ENCODE measurements around the gene MASP1. TPM values are rescaled to one million over a fixed set of nuclear protein-coding genes. Genes with fewer than 3 reads are reported as not detected.

The MASP1 gene
- total and polyA plus RNA-seq, 2 donors (not counting 1 experiment from before 2014, with no cell fraction given): not detected

- ATAC-seq (ENCODE audit: low read depth): no peak
- no peak overlapping the region for H3K9ac ChIP-seq (ENCODE audit: low read length)
- DNase-seq: no peak
- H3K4me1 ChIP-seq (ENCODE audit: control insufficient read depth in 2 of 2, insufficient read depth in 2 of 2, low read length in 2 of 2): no peaks in the 10 kb centered on the region
- H3K27me3 ChIP-seq (replicated peaks in 1 of 4; ENCODE audit: control extremely low read depth in 1 of 4, control insufficient read depth in 3 of 4, insufficient read depth in 4 of 4, low read length in 3 of 4): peaks cover 0 to 4% (median 0%) of the 10 kb centered on the region in 4 experiments
- peaks cover 40% of the 10 kb centered on the region for H3K27me3 Mint-ChIP-seq
- no peak overlapping the region for H3K27ac ChIP-seq (ENCODE audit: low read length in 2 of 2)
- H3K4me1 Mint-ChIP-seq: no peaks in the 10 kb centered on the region
- no peaks in the 10 kb centered on the region for H3K79me2 ChIP-seq (ENCODE audit: control insufficient read depth, insufficient read depth, low read length)
- CTCF ChIA-PET: no interaction called here
- POLR2A ChIA-PET: no interaction called here
- H3K4me3 Mint-ChIP-seq: no peak overlapping the region
- 100% methylated on average over 1 of the region's 3 CpGs for WGBS (ENCODE audit: insufficient coverage)
- H3K4me2 ChIP-seq (replicated peaks; ENCODE audit: low read depth, low read length, poor library complexity, severe bottlenecking): no peak overlapping the region
- H3K4me3 ChIP-seq (ENCODE audit: control extremely low read depth in 1 of 5, extremely low read depth in 1 of 5, insufficient read depth in 1 of 5, low read depth in 2 of 5, low read length in 4 of 5): no peak overlapping the region
- H4K20me1 ChIP-seq (ENCODE audit: control insufficient read depth, insufficient read depth, low read length, poor library complexity, severe bottlenecking): no peaks in the 10 kb centered on the region
- H3K9me3 Mint-ChIP-seq (ENCODE audit: insufficient read depth): peaks cover under 1% of the 10 kb centered on the region
- TF ChIP-seq CTCF (IDR thresholded peaks at IDR 0.05): no peak
- TF ChIP-seq EZH2 (IDR thresholded peaks at IDR 0.05; ENCODE audit: borderline replicate concordance, insufficient read depth, low read depth, low read length, poor library complexity, severe bottlenecking): no peak
- intact Hi-C loops (cut with micrococcal nuclease): no loop called here
- H3K36me3 ChIP-seq (replicated peaks in 1 of 2; ENCODE audit: control extremely low read depth in 1 of 2, control insufficient read depth in 1 of 2, extremely low read depth in 1 of 2, insufficient read depth in 2 of 2, low read length in 1 of 2): no peaks in the 10 kb centered on the region
- no peak overlapping the region for H2AFZ ChIP-seq (ENCODE audit: insufficient read depth, low read depth, low read length, poor library complexity, severe bottlenecking)
- peaks cover 0 to 7% (median 0%) of the 10 kb centered on the region in 3 donors for H3K9me3 ChIP-seq (ENCODE audit: control extremely low read depth in 1 of 3, control insufficient read depth in 2 of 3, insufficient read depth in 1 of 3, low read length in 2 of 3)
- H3K27ac Mint-ChIP-seq: no peak overlapping the region
Measured at GRCh38 chr3:187264911-187265310, 26.6 kb downstream of the MASP1 start.

- Mint-ChIP-seq H3K27me3 (peaks cover 40% of the 10 kb centered on the region), H3K9me3 (ENCODE audit: insufficient read depth) (no peaks in the 10 kb centered on the region), H3K4me3 (no peak overlapping the region), H3K4me1 (no peaks in the 10 kb centered on the region), H3K27ac (no peak overlapping the region)
- H2AFZ ChIP-seq (ENCODE audit: insufficient read depth, low read depth, low read length, poor library complexity, severe bottlenecking): no peak overlapping the region
- ATAC-seq (ENCODE audit: low read depth) (no peak), DNase-seq (no peak)
- H3K27me3 ChIP-seq (replicated peaks in 1 of 4; ENCODE audit: control extremely low read depth in 1 of 4, control insufficient read depth in 3 of 4, insufficient read depth in 4 of 4, low read length in 3 of 4): peaks cover 0 to 4% (median 0%) of the 10 kb centered on the region in 4 experiments
- no CpG with 5 or more reads among the region's 4 CpGs for WGBS (ENCODE audit: insufficient coverage)
- no peak for TF ChIP-seq EZH2 (IDR thresholded peaks at IDR 0.05; ENCODE audit: borderline replicate concordance, insufficient read depth, low read depth, low read length, poor library complexity, severe bottlenecking)
- no peak for TF ChIP-seq CTCF (IDR thresholded peaks at IDR 0.05)
- intact Hi-C loops (cut with micrococcal nuclease): no loop called here
- no peaks in the 10 kb centered on the region for H3K4me1 ChIP-seq (ENCODE audit: control insufficient read depth in 2 of 2, insufficient read depth in 2 of 2, low read length in 2 of 2)
- peaks cover 0 to under 1% (median 0%) of the 10 kb centered on the region in 3 donors for H3K9me3 ChIP-seq (ENCODE audit: control extremely low read depth in 1 of 3, control insufficient read depth in 2 of 3, insufficient read depth in 1 of 3, low read length in 2 of 3)
- POLR2A ChIA-PET: no interaction called here
- H3K79me2 ChIP-seq (ENCODE audit: control insufficient read depth, insufficient read depth, low read length): no peaks in the 10 kb centered on the region
- CTCF ChIA-PET: no interaction called here
- H3K27ac ChIP-seq (ENCODE audit: low read length in 2 of 2): no peak overlapping the region
- no peaks in the 10 kb centered on the region for H4K20me1 ChIP-seq (ENCODE audit: control insufficient read depth, insufficient read depth, low read length, poor library complexity, severe bottlenecking)
- H3K36me3 ChIP-seq (replicated peaks in 1 of 2; ENCODE audit: control extremely low read depth in 1 of 2, control insufficient read depth in 1 of 2, extremely low read depth in 1 of 2, insufficient read depth in 2 of 2, low read length in 1 of 2): no peaks in the 10 kb centered on the region
- H3K4me2 ChIP-seq (replicated peaks; ENCODE audit: low read depth, low read length, poor library complexity, severe bottlenecking): no peak overlapping the region
- no peak overlapping the region for H3K9ac ChIP-seq (ENCODE audit: low read length)
- H3K4me3 ChIP-seq (ENCODE audit: control extremely low read depth in 1 of 5, extremely low read depth in 1 of 5, insufficient read depth in 1 of 5, low read depth in 2 of 5, low read length in 4 of 5): no peak overlapping the region
Measured at GRCh38 chr3:187264021-187264420, 27.5 kb downstream of the MASP1 start.

Measured in B cell (primary cell).